Measurements from ENCODE around the gene UPF3A.
"Not testable (repeated sequence)": the region's sequence is repeated elsewhere in the genome, so short reads cannot be mapped to it uniquely, and the experiment has no call there.

UPF3A gene

GRCh38 chr13:114353382-114353781, 72.0 kb downstream of the UPF3A start:
- H3K4me3 Mint-ChIP-seq; H3K4me1 Mint-ChIP-seq; DNase-seq (ENCODE audit: low spot score in 2 of 2); ATAC-seq (ENCODE audit: low read depth); H3K36me3 Mint-ChIP-seq; H3K27me3 Mint-ChIP-seq; H3K9me3 Mint-ChIP-seq; H3K27ac Mint-ChIP-seq: not testable (repeated sequence)
